GM21360 (cell line): ENCODE results near the gene FBXW11.
"Not testable (repeated sequence)": the region's sequence is repeated elsewhere in the genome, so short reads cannot be mapped to it uniquely, and the experiment has no call there.

Source experiments
- ATAC-seq: cut with Tn5 transposase; IDR thresholded peaks from one replicate; pipeline ENCODE4 v1.9.1; 2021; ENCODE audit warnings: mild to moderate bottlenecking, moderate library complexity; ENCODE audit not compliant: unreplicated experiment

The FBXW11 gene

GRCh38 chr5:171956314-171956713 is 50.1 kb downstream of the FBXW11 start:
- ATAC-seq = no peak

GRCh38 chr5:171955761-171956160 is 50.7 kb downstream of the FBXW11 start:
- ATAC-seq = no peak

GRCh38 chr5:171954721-171955120 is 51.7 kb downstream of the FBXW11 start:
- no peak for ATAC-seq

- ATAC-seq = no peak
Observed at GRCh38 chr5:171953860-171954701, 52.4 kb downstream of the FBXW11 start.

GRCh38 chr5:171952021-171952420 is 54.4 kb downstream of the FBXW11 start:
- no peak for ATAC-seq

GRCh38 chr5:171951218-171951617 is 55.2 kb downstream of the FBXW11 start:
- no peak for ATAC-seq

- no peak for ATAC-seq
Observed at GRCh38 chr5:171946000-171946781, 60.2 kb downstream of the FBXW11 start.

GRCh38 chr5:171945476-171945875 is 61.0 kb downstream of the FBXW11 start:
- no peak for ATAC-seq

GRCh38 chr5:171945066-171945465 is 61.4 kb downstream of the FBXW11 start:
- no peak for ATAC-seq

GRCh38 chr5:171942112-171942516 is 64.3 kb downstream of the FBXW11 start:
- not testable (repeated sequence) for ATAC-seq

- not testable (repeated sequence) for ATAC-seq
Observed at GRCh38 chr5:171941675-171942074, 64.8 kb downstream of the FBXW11 start.

- ATAC-seq = not testable (repeated sequence)
Observed at GRCh38 chr5:171941275-171941674, 65.2 kb downstream of the FBXW11 start.

GRCh38 chr5:171939951-171940350 is 66.5 kb downstream of the FBXW11 start:
- ATAC-seq = no peak

GRCh38 chr5:171938358-171938757 is 68.1 kb downstream of the FBXW11 start:
- no peak for ATAC-seq

GRCh38 chr5:171937351-171937750 is 69.1 kb downstream of the FBXW11 start:
- no peak for ATAC-seq

- no peak for ATAC-seq
Observed at GRCh38 chr5:171934586-171934985, 71.9 kb downstream of the FBXW11 start.

- ATAC-seq = no peak
Observed at GRCh38 chr5:171931163-171931562, 75.3 kb downstream of the FBXW11 start.

GRCh38 chr5:171927345-171927941 is 79.0 kb downstream of the FBXW11 start:
- ATAC-seq = no peak

- ATAC-seq = peak; percentile 60
Observed at GRCh38 chr5:171926311-171926710, 80.1 kb downstream of the FBXW11 start.

- no peak for ATAC-seq
Observed at GRCh38 chr5:171924493-171925122, 81.8 kb downstream of the FBXW11 start.

- ATAC-seq = no peak
Observed at GRCh38 chr5:171920765-171921391, 85.6 kb downstream of the FBXW11 start.
